Immature natural killer cell (primary cell): ENCODE measurements around the gene VPS41. TPM values are rescaled to one million over a fixed set of nuclear protein-coding genes. Genes with fewer than 3 reads are reported as not detected.

Source experiments
- DNase-seq, 3 donors: peaks; one replicate each; pipeline ENCODE4 v3.0.0; 2022; ENCODE audit warnings: mixed read lengths in 1 of 3
- H3K27ac Mint-ChIP-seq, 6 donors: one replicate each; pipeline ENCODE4 v1.8.0; 2020; ENCODE audit warnings: mixed read lengths in 6 of 6, mild to moderate bottlenecking in 5 of 6, inconsistent platforms in 4 of 6, moderate library complexity in 3 of 6
- H3K27me3 Mint-ChIP-seq, 3 donors: one replicate each; pipeline ENCODE4 v1.8.0; 2020 to 2021; ENCODE audit warnings: low read depth in 3 of 3, mild to moderate bottlenecking in 3 of 3, mixed read lengths in 3 of 3, moderate library complexity in 3 of 3, inconsistent platforms in 1 of 3
- H3K36me3 Mint-ChIP-seq, 3 donors: one replicate each; pipeline ENCODE4 v1.8.0; 2020; ENCODE audit warnings: mixed read lengths in 3 of 3, inconsistent platforms in 2 of 3, mild to moderate bottlenecking in 2 of 3
- H3K4me1 Mint-ChIP-seq, 2 donors: one replicate each; pipeline ENCODE4 v1.8.0; 2020; ENCODE audit warnings: inconsistent platforms in 2 of 2, mild to moderate bottlenecking in 2 of 2, mixed read lengths in 2 of 2, moderate library complexity in 1 of 2
- H3K4me3 Mint-ChIP-seq, 5 donors: one replicate each; pipeline ENCODE4 v1.8.0; 2020; ENCODE audit warnings: mild to moderate bottlenecking in 5 of 5, mixed read lengths in 5 of 5, inconsistent platforms in 3 of 5, moderate library complexity in 3 of 5
- H3K9me3 Mint-ChIP-seq, 6 donors: one replicate each; pipeline ENCODE4 v1.8.0; 2020; ENCODE audit warnings: mild to moderate bottlenecking in 6 of 6, mixed read lengths in 6 of 6, inconsistent platforms in 4 of 6, moderate library complexity in 3 of 6
- polyA plus RNA-seq, 3 donors: library from polyadenylated mRNA; unstranded; fragments of 300-500 nt; fragmentation: Illumina TruSeq; gene quantifications; one replicate each; pipeline ENCODE4 v1.2.3, GENCODE V29; 2021

VPS41 gene
- polyA plus RNA-seq, 3 donors from 2014 or later: 52.2 to 86.2 (median 72.6) TPM

DNA sequence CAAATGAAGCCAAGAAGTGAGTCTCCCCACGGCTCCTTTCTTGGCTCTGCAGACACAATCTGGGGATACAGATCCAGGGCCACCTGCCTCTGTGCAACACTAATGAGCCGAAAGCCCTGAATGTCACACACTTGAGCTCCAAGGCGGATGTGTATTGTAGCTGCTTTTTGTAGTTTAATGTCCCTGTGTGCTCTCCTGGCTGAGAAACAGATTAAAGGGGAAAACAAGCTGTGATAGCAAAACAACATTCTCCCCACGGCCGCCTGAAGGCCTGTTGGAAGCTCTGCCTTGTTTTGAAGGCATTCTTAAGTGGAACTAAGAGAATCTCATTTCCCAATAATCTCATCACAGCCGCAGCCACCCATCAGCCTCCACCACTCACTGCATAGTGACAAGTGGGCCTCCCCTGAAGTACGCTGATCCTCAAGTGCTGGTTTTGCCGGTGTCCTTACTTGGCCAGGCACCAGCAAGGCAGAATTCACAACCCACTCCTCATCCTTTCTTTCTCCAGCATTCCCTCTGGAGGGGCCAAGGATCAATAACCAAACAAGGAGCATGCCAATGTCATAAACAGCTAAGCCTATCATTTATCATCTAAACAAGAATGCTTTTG lies 233.4 kb downstream of the VPS41 start:
- peaks cover 0 to 8% (median 6%) of the 10 kb centered on the region in 3 donors for H3K27me3 Mint-ChIP-seq
- no peak overlapping the region for H3K27ac Mint-ChIP-seq
- H3K9me3 Mint-ChIP-seq: no peaks in the 10 kb centered on the region
- DNase-seq: no peak
- H3K4me3 Mint-ChIP-seq: no peak overlapping the region
- no peaks in the 10 kb centered on the region for H3K36me3 Mint-ChIP-seq
- H3K4me1 Mint-ChIP-seq: no peaks in the 10 kb centered on the region

- no peak overlapping the region for H3K27ac Mint-ChIP-seq
- peaks cover 0 to 5% (median 2%) of the 10 kb centered on the region in 3 donors for H3K27me3 Mint-ChIP-seq
- H3K4me1 Mint-ChIP-seq: no peaks in the 10 kb centered on the region
- no peaks in the 10 kb centered on the region for H3K9me3 Mint-ChIP-seq
- H3K36me3 Mint-ChIP-seq: no peaks in the 10 kb centered on the region
- no peak overlapping the region for H3K4me3 Mint-ChIP-seq
- no peak for DNase-seq
These were observed 234.5 kb downstream of the VPS41 start for GRCh38 chr7:38674513-38674912.

GRCh38 chr7:38673795-38674194 lies 235.2 kb downstream of the VPS41 start:
- H3K27ac Mint-ChIP-seq: no peak overlapping the region
- H3K4me1 Mint-ChIP-seq: no peaks in the 10 kb centered on the region
- H3K9me3 Mint-ChIP-seq: no peaks in the 10 kb centered on the region
- no peak for DNase-seq
- H3K4me3 Mint-ChIP-seq: no peak overlapping the region
- no peaks in the 10 kb centered on the region for H3K36me3 Mint-ChIP-seq
- peaks cover 0 to 5% (median 0%) of the 10 kb centered on the region in 3 donors for H3K27me3 Mint-ChIP-seq

Other genes with a start within 250 kb of the VPS41 start
- gene POU6F2, start 68.7 kb upstream of the VPS41 start, polyA plus RNA-seq: not detected